ENCODE data around the gene PRRG4. TPM values are rescaled to one million over a fixed set of nuclear protein-coding genes. Genes with fewer than 3 reads are reported as not detected.

PRRG4 gene
- total and polyA plus RNA-seq, 2 experiments from 2014 or later = 1.6 to 1.9 TPM

DNA sequence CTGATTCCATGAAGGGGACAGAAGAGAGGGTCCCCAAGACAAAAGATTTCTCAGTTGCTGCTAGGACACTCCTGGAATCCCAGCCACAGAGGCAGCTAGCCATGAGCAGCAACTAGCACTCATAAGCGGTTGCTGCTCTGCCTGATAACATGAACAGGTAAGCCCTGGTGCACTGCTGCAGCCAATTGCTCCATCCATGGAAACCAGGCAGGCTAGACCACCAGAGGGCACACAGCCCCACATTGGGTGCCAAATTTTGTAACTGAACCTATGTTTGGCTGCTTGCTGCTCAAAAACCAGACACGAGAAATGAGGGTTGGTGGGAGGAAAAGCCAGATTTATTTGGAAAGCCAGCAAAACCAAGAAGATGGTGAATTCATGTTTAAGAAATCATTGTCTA is 40.9 kb downstream of the PRRG4 start:
- Mint-ChIP-seq H3K4me3 (no peak overlapping the region), H3K4me1 (no peaks in the 10 kb centered on the region), H3K27me3 (ENCODE audit: insufficient read depth, low read depth, poor library complexity) (peaks cover 3% of the 10 kb centered on the region), H3K27ac (no peak overlapping the region), H3K9me3 (peaks cover 18% of the 10 kb centered on the region), H3K36me3 (ENCODE audit: low read depth) (peaks cover 7% of the 10 kb centered on the region; the same call in 2 of the 3 replicates)
- Histone ChIP-seq H3K79me2 (replicated peaks; ENCODE audit: insufficient read depth) (no peaks in the 10 kb centered on the region), H3K4me1 (ENCODE audit: insufficient read depth) (no peaks in the 10 kb centered on the region), H3K36me3 (ENCODE audit: insufficient read depth) (no peaks in the 10 kb centered on the region), H3K4me2 (no peak overlapping the region), H3K27ac (ENCODE audit: low read depth) (no peak overlapping the region), H3K4me3 (no peak overlapping the region), H3K9me2 (ENCODE audit: insufficient read depth) (no peaks in the 10 kb centered on the region), H3F3A (replicated peaks; ENCODE audit: low read depth) (no peaks in the 10 kb centered on the region), H4K20me1 (replicated peaks; ENCODE audit: insufficient read depth) (no peaks in the 10 kb centered on the region), H2AFZ (peak overlapping the region; percentile 95; the same call in 1 of the 2 replicates), H3K27me3 (ENCODE audit: insufficient read depth) (no peaks in the 10 kb centered on the region)
- DNase-seq (ENCODE audit: low spot score) (peak; percentile 82), ATAC-seq (peak; percentile 98)
- TF ChIP-seq ZNF331 (CRISPR knock-in tag; IDR thresholded peaks at IDR 0.05; ENCODE audit: low read depth) (no peak), NANOG (IDR thresholded peaks at IDR 0.05; ENCODE audit: borderline replicate concordance) (no peak)
- TF ChIP-seq, protein P1, sequence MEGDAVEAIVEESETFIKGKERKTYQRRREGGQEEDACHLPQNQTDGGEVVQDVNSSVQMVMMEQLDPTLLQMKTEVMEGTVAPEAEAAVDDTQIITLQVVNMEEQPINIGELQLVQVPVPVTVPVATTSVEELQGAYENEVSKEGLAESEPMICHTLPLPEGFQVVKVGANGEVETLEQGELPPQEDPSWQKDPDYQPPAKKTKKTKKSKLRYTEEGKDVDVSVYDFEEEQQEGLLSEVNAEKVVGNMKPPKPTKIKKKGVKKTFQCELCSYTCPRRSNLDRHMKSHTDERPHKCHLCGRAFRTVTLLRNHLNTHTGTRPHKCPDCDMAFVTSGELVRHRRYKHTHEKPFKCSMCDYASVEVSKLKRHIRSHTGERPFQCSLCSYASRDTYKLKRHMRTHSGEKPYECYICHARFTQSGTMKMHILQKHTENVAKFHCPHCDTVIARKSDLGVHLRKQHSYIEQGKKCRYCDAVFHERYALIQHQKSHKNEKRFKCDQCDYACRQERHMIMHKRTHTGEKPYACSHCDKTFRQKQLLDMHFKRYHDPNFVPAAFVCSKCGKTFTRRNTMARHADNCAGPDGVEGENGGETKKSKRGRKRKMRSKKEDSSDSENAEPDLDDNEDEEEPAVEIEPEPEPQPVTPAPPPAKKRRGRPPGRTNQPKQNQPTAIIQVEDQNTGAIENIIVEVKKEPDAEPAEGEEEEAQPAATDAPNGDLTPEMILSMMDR (conservative IDR thresholded peaks at IDR 0.05; ENCODE audit: low read depth in 2 of 2) = peak; percentile 77 to 87

DNA sequence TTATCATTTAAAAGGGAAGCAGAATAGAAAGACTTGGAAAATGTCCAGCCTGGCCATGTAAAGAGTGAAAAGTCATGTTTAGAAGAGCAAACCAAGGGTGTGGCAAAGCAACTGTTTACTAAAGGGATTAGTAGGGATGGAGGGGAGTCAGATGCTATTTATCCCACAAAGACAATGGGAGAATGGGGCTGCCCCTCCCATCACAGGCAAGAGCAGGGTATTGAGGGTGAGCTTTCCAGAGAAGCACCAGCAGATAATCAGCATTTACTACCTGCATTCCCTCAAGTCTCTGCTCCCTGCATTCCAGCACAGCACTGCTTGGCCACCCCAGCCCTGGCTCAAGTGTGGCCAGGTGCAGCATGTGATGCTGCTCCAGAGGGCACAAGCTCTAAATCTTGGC is 44.4 kb downstream of the PRRG4 start:
- no peak for DNase-seq (ENCODE audit: low spot score)
- H4K20me1 ChIP-seq (replicated peaks; ENCODE audit: insufficient read depth) = no peaks in the 10 kb centered on the region
- no peak overlapping the region for H3K4me3 ChIP-seq
- no peaks in the 10 kb centered on the region for H3F3A ChIP-seq (replicated peaks; ENCODE audit: low read depth)
- no peaks in the 10 kb centered on the region for H3K27me3 ChIP-seq (ENCODE audit: insufficient read depth)
- H3K27ac ChIP-seq (ENCODE audit: low read depth) = no peak overlapping the region
- no peaks in the 10 kb centered on the region for H3K4me1 Mint-ChIP-seq
- H3K4me1 ChIP-seq (ENCODE audit: insufficient read depth) = no peaks in the 10 kb centered on the region; the same call in 1 of the 2 replicates
- no peaks in the 10 kb centered on the region for H3K79me2 ChIP-seq (replicated peaks; ENCODE audit: insufficient read depth)
- no peak overlapping the region for H3K27ac Mint-ChIP-seq
- H3K9me2 ChIP-seq (ENCODE audit: insufficient read depth) = no peaks in the 10 kb centered on the region
- H3K36me3 ChIP-seq (ENCODE audit: insufficient read depth) = no peaks in the 10 kb centered on the region
- H2AFZ ChIP-seq = no peak overlapping the region
- peak; percentile 70 for ATAC-seq
- peaks cover 4% of the 10 kb centered on the region; the same call in 2 of the 3 replicates for H3K36me3 Mint-ChIP-seq (ENCODE audit: low read depth)
- no peak overlapping the region for H3K4me3 Mint-ChIP-seq
- peaks cover 3% of the 10 kb centered on the region for H3K27me3 Mint-ChIP-seq (ENCODE audit: insufficient read depth, low read depth, poor library complexity)
- no peak overlapping the region for H3K4me2 ChIP-seq
- H3K9me3 Mint-ChIP-seq = peaks cover 6% of the 10 kb centered on the region; the same call in 1 of the 3 replicates
- TF ChIP-seq, protein P2, sequence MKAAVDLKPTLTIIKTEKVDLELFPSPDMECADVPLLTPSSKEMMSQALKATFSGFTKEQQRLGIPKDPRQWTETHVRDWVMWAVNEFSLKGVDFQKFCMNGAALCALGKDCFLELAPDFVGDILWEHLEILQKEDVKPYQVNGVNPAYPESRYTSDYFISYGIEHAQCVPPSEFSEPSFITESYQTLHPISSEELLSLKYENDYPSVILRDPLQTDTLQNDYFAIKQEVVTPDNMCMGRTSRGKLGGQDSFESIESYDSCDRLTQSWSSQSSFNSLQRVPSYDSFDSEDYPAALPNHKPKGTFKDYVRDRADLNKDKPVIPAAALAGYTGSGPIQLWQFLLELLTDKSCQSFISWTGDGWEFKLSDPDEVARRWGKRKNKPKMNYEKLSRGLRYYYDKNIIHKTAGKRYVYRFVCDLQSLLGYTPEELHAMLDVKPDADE (IDR thresholded peaks at IDR 0.05) = no peak
- TF ChIP-seq, protein P1 (conservative IDR thresholded peaks at IDR 0.05; ENCODE audit: low read depth in 2 of 2) = no peak
- TF ChIP-seq, protein P3, sequence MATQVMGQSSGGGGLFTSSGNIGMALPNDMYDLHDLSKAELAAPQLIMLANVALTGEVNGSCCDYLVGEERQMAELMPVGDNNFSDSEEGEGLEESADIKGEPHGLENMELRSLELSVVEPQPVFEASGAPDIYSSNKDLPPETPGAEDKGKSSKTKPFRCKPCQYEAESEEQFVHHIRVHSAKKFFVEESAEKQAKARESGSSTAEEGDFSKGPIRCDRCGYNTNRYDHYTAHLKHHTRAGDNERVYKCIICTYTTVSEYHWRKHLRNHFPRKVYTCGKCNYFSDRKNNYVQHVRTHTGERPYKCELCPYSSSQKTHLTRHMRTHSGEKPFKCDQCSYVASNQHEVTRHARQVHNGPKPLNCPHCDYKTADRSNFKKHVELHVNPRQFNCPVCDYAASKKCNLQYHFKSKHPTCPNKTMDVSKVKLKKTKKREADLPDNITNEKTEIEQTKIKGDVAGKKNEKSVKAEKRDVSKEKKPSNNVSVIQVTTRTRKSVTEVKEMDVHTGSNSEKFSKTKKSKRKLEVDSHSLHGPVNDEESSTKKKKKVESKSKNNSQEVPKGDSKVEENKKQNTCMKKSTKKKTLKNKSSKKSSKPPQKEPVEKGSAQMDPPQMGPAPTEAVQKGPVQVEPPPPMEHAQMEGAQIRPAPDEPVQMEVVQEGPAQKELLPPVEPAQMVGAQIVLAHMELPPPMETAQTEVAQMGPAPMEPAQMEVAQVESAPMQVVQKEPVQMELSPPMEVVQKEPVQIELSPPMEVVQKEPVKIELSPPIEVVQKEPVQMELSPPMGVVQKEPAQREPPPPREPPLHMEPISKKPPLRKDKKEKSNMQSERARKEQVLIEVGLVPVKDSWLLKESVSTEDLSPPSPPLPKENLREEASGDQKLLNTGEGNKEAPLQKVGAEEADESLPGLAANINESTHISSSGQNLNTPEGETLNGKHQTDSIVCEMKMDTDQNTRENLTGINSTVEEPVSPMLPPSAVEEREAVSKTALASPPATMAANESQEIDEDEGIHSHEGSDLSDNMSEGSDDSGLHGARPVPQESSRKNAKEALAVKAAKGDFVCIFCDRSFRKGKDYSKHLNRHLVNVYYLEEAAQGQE (IDR thresholded peaks at IDR 0.05; ENCODE audit: unreplicated experiment) = no peak
- TF ChIP-seq ZNF331 (CRISPR knock-in tag; IDR thresholded peaks at IDR 0.05; ENCODE audit: low read depth) (no peak), ZNF114 (CRISPR knock-in tag; IDR thresholded peaks at IDR 0.05) (no peak), POLR2AphosphoS5 (IDR thresholded peaks at IDR 0.05; ENCODE audit: low read depth) (no peak), NANOG (IDR thresholded peaks at IDR 0.05; ENCODE audit: borderline replicate concordance) (no peak), EZH2 (IDR thresholded peaks at IDR 0.05; ENCODE audit: low read depth, unreplicated experiment) (no peak)
